ENCODE results near the gene CROCC.

The CROCC gene

DNA sequence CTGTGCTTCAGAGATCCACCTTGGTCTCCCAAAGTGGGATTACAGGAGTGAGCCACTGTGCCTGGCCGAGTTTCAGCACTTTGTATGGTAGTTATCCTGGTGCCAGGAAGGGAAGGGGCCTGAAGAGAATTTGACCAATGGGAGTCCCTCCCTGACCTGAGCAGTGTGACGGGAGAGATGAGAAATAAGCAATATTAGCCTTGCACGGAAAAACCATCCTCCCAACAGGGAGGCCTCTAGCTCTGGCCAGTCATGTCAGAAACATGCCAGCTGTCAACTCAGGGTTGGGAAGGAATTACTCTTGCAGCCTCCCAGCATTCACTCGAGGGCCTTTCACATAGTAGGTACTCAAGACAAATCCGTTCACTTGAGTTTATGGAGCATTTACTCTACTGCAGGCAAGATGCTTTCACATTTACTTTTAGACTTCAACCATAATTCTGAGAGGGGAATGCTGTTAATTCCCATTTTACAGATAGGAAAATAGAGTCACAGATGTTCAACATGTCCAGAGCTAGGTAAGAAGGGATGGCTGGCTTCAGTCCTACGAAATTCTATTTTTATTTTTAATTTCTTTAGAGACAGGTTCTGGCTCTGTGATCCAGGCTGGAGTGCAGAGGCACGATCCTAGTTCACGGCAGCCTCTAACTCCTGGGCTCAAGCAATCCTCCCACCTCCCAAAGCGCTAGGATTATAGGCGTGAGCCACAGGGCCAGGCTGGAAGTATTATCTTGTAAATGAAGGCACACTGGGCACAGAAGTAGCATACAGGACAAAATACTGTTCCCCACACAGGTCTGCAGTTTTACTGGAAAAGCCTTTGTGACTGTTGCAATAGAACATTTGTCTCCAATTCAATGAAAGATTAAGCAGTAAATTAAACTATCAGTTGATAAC, 93.2 kb downstream of the CROCC start:
- ATAC-seq: no peak
- no peak for TF ChIP-seq RARB (CRISPR knock-in tag; IDR thresholded peaks at IDR 0.05)
- no peak for TF ChIP-seq GLIS3 (CRISPR knock-in tag; IDR thresholded peaks at IDR 0.05)
- TF ChIP-seq CSDC2 (CRISPR knock-in tag; IDR thresholded peaks at IDR 0.05): no peak
- TF ChIP-seq, protein P1, sequence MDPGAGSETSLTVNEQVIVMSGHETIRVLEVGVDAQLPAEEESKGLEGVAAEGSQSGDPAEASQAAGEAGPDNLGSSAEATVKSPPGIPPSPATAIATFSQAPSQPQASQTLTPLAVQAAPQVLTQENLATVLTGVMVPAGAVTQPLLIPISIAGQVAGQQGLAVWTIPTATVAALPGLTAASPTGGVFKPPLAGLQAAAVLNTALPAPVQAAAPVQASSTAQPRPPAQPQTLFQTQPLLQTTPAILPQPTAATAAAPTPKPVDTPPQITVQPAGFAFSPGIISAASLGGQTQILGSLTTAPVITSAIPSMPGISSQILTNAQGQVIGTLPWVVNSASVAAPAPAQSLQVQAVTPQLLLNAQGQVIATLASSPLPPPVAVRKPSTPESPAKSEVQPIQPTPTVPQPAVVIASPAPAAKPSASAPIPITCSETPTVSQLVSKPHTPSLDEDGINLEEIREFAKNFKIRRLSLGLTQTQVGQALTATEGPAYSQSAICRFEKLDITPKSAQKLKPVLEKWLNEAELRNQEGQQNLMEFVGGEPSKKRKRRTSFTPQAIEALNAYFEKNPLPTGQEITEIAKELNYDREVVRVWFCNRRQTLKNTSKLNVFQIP (CRISPR knock-in tag; IDR thresholded peaks at IDR 0.05; ENCODE audit: borderline replicate concordance, low read depth): no peak
- TF ChIP-seq ZFP3 (CRISPR knock-in tag; IDR thresholded peaks at IDR 0.05): no peak
- TF ChIP-seq, protein P2, sequence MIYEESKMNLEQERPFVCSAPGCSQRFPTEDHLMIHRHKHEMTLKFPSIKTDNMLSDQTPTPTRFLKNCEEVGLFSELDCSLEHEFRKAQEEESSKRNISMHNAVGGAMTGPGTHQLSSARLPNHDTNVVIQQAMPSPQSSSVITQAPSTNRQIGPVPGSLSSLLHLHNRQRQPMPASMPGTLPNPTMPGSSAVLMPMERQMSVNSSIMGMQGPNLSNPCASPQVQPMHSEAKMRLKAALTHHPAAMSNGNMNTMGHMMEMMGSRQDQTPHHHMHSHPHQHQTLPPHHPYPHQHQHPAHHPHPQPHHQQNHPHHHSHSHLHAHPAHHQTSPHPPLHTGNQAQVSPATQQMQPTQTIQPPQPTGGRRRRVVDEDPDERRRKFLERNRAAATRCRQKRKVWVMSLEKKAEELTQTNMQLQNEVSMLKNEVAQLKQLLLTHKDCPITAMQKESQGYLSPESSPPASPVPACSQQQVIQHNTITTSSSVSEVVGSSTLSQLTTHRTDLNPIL (CRISPR knock-in tag; IDR thresholded peaks at IDR 0.05; ENCODE audit: low read depth): no peak

DNA sequence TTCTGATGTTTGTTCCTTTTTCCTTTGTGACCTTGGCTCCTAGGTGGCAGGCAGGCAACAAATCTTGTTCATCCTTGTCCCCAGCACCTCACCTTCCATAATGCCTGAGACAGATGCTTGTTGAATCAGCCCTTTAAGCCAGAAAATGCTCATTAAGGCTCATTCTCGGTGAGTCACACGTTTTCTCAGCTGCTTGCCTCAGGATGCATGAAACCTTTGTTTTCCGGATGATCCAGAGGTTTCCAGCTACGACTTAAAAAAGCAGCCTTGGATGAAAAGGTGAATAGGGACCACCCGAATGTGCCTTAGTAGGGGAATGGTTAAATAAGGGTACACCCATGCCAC, 94.6 kb downstream of the CROCC start:
- ATAC-seq: no peak

More for the DNA sequence above, 94.6 kb downstream of the CROCC start:
- TF ChIP-seq ISL1 (CRISPR knock-in tag; IDR thresholded peaks at IDR 0.05) (no peak), ARNTL (CRISPR knock-in tag; IDR thresholded peaks at IDR 0.05; ENCODE audit: borderline replicate concordance, low read depth) (no peak), RARB (CRISPR knock-in tag; IDR thresholded peaks at IDR 0.05) (no peak), TOX (CRISPR knock-in tag; IDR thresholded peaks at IDR 0.05; ENCODE audit: borderline replicate concordance) (no peak), ZNF70 (CRISPR knock-in tag; IDR thresholded peaks at IDR 0.05) (no peak), GLIS3 (CRISPR knock-in tag; IDR thresholded peaks at IDR 0.05) (no peak), CSDC2 (CRISPR knock-in tag; IDR thresholded peaks at IDR 0.05) (no peak), BACH2 (CRISPR knock-in tag; IDR thresholded peaks at IDR 0.05; ENCODE audit: borderline replicate concordance) (no peak), ZFP3 (CRISPR knock-in tag; IDR thresholded peaks at IDR 0.05) (no peak), ESRRG (CRISPR knock-in tag; IDR thresholded peaks at IDR 0.05) (no peak), SNAI2 (CRISPR knock-in tag; IDR thresholded peaks at IDR 0.05) (no peak)
- TF ChIP-seq, protein P1 (CRISPR knock-in tag; IDR thresholded peaks at IDR 0.05; ENCODE audit: borderline replicate concordance, low read depth): no peak
- TF ChIP-seq, protein P3, sequence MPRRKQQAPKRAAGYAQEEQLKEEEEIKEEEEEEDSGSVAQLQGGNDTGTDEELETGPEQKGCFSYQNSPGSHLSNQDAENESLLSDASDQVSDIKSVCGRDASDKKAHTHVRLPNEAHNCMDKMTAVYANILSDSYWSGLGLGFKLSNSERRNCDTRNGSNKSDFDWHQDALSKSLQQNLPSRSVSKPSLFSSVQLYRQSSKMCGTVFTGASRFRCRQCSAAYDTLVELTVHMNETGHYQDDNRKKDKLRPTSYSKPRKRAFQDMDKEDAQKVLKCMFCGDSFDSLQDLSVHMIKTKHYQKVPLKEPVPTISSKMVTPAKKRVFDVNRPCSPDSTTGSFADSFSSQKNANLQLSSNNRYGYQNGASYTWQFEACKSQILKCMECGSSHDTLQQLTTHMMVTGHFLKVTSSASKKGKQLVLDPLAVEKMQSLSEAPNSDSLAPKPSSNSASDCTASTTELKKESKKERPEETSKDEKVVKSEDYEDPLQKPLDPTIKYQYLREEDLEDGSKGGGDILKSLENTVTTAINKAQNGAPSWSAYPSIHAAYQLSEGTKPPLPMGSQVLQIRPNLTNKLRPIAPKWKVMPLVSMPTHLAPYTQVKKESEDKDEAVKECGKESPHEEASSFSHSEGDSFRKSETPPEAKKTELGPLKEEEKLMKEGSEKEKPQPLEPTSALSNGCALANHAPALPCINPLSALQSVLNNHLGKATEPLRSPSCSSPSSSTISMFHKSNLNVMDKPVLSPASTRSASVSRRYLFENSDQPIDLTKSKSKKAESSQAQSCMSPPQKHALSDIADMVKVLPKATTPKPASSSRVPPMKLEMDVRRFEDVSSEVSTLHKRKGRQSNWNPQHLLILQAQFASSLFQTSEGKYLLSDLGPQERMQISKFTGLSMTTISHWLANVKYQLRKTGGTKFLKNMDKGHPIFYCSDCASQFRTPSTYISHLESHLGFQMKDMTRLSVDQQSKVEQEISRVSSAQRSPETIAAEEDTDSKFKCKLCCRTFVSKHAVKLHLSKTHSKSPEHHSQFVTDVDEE (CRISPR knock-in tag; IDR thresholded peaks at IDR 0.05): no peak
- TF ChIP-seq, protein P2 (CRISPR knock-in tag; IDR thresholded peaks at IDR 0.05; ENCODE audit: low read depth): no peak
- TF ChIP-seq, protein P4, sequence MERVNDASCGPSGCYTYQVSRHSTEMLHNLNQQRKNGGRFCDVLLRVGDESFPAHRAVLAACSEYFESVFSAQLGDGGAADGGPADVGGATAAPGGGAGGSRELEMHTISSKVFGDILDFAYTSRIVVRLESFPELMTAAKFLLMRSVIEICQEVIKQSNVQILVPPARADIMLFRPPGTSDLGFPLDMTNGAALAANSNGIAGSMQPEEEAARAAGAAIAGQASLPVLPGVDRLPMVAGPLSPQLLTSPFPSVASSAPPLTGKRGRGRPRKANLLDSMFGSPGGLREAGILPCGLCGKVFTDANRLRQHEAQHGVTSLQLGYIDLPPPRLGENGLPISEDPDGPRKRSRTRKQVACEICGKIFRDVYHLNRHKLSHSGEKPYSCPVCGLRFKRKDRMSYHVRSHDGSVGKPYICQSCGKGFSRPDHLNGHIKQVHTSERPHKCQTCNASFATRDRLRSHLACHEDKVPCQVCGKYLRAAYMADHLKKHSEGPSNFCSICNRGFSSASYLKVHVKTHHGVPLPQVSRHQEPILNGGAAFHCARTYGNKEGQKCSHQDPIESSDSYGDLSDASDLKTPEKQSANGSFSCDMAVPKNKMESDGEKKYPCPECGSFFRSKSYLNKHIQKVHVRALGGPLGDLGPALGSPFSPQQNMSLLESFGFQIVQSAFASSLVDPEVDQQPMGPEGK (CRISPR knock-in tag; IDR thresholded peaks at IDR 0.05; ENCODE audit: borderline replicate concordance): no peak
- TF ChIP-seq, protein P5, sequence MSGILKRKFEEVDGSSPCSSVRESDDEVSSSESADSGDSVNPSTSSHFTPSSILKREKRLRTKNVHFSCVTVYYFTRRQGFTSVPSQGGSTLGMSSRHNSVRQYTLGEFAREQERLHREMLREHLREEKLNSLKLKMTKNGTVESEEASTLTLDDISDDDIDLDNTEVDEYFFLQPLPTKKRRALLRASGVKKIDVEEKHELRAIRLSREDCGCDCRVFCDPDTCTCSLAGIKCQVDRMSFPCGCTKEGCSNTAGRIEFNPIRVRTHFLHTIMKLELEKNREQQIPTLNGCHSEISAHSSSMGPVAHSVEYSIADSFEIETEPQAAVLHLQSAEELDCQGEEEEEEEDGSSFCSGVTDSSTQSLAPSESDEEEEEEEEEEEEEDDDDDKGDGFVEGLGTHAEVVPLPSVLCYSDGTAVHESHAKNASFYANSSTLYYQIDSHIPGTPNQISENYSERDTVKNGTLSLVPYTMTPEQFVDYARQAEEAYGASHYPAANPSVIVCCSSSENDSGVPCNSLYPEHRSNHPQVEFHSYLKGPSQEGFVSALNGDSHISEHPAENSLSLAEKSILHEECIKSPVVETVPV (CRISPR knock-in tag; IDR thresholded peaks at IDR 0.05): no peak

Data from SK-N-SH treated with all-trans-retinoic acid at 6 μM for 48 hours (cell line).